Upper lobe of left lung (tissue), 6 donors: ENCODE results near the gene TPRN. TPM values are rescaled to one million over a fixed set of nuclear protein-coding genes. Genes with fewer than 3 reads are reported as not detected.

Experiments used
- ATAC-seq, 2 donors: fragments of 200-7000 bp; cut with Tn5 transposase; one replicate each; pipeline ENCODE4 v1.9.1; 2022; ENCODE audit warnings: mild to moderate bottlenecking in 2 of 2, moderate library complexity in 2 of 2; ENCODE audit not compliant: low FRiP score in 2 of 2
- DNase-seq, 2 donors: peaks; one replicate each; pipeline ENCODE4 v3.0.0-alpha.2; 2019 to 2020
- H3K27ac ChIP-seq, 4 donors: fragments of 200-600 bp; sonication (generic); one replicate each; pipeline ENCODE4 v1.5.1; 2016 to 2019
- H3K27me3 ChIP-seq, 4 donors: fragments of 200-600 bp; sonication (generic); one replicate each; pipeline ENCODE4 v1.5.1; 2017 to 2019
- H3K36me3 ChIP-seq, 4 donors: fragments of 200-600 bp; sonication (generic); one replicate each; pipeline ENCODE4 v1.5.1; 2016 to 2019
- H3K4me1 ChIP-seq, 4 donors: fragments of 200-600 bp; sonication (generic); one replicate each; pipeline ENCODE4 v1.5.1; 2018 to 2019
- H3K4me3 ChIP-seq, 4 donors: fragments of 200-600 bp; sonication (generic); one replicate each; pipeline ENCODE4 v1.5.1; 2017 to 2019; ENCODE audit warnings: mild to moderate bottlenecking in 2 of 4, moderate library complexity in 1 of 4
- H3K9me3 ChIP-seq, 4 donors: fragments of 200-600 bp; sonication (generic); one replicate each; pipeline ENCODE4 v1.5.1; 2018 to 2019
- CTCF ChIP-seq, 6 experiments: fragments of 450-650 bp in 4 of 6; fragments of 200-600 bp in 2 of 6; sonication (generic) in 2 of 6; IDR thresholded peaks; one replicate each; pipeline ENCODE4 v1.5.1; 2016 to 2019; ENCODE audit warnings: antibody characterized with exemption in 6 of 6
- EP300 ChIP-seq, 4 donors: sonication (generic); formaldehyde crosslinking; IDR thresholded peaks; one replicate each; pipeline ENCODE4 v1.5.1; 2017; ENCODE audit warnings: antibody characterized with exemption in 4 of 4, control low read depth in 2 of 4
- POLR2A ChIP-seq, 4 donors: fragments of 450-650 bp; IDR thresholded peaks; one replicate each; pipeline ENCODE4 v1.5.1; 2016 to 2017; ENCODE audit warnings: antibody characterized with exemption in 4 of 4, mild to moderate bottlenecking in 2 of 4
- POLR2AphosphoS5 ChIP-seq, 2 donors: sonication (generic); formaldehyde crosslinking; IDR thresholded peaks; one replicate each; pipeline ENCODE4 v1.5.1; 2017; ENCODE audit warnings: antibody characterized with exemption in 2 of 2
- WGBS, 2 donors: methylation state at CpG; one replicate each; pipeline ENCODE4 v1.1.5; 2017 to 2018; 5-methylcytosine and 5-hydroxymethylcytosine counted together
- total RNA-seq, 6 donors: library from RNA; depleted of rRNA in 4 of 6; stranded (reverse); fragments of >200 nt in 4 of 6; gene quantifications; one replicate each; pipeline versions ENCODE4 v1.1.0 to v1.2.1, GENCODE V29; 2016 to 2021
- donor health status: DM: no; HTN: no; CAD: no; lungs with moderate emphysema.
- donor health status: DM: no; HTN: yes; CAD: no; lungs with severe emphysema.

TPRN gene
- total RNA-seq, 6 donors from 2014 or later = 18.9 to 33.1 (median 27.1) TPM

- Histone ChIP-seq H3K4me3 (no peak overlapping the region), H3K27me3 (peaks cover 8 to 54% (median 43%) of the 10 kb centered on the region in 4 donors), H3K4me1 (peaks cover 30 to 44% (median 35%) of the 10 kb centered on the region in 4 donors), H3K27ac (no peak overlapping the region), H3K9me3 (no peaks in the 10 kb centered on the region), H3K36me3 (no peaks in the 10 kb centered on the region)
- WGBS, 2 donors = 43 to 44% methylated on average over 4 to 13 of the region's 14 CpGs
- no peak for ATAC-seq
- no peak for DNase-seq
- TF ChIP-seq CTCF (IDR thresholded peaks at IDR 0.05) = no peak
- no peak for TF ChIP-seq POLR2A (IDR thresholded peaks at IDR 0.05)
- TF ChIP-seq POLR2AphosphoS5 (IDR thresholded peaks at IDR 0.05) = no peak
- no peak for TF ChIP-seq EP300 (IDR thresholded peaks at IDR 0.05)
Measured at GRCh38 chr9:137170486-137171148, 29.9 kb downstream of the TPRN start.

GRCh38 chr9:137169896-137170358, 30.6 kb downstream of the TPRN start, which contains the start of gene LRRC26:
Gene LRRC26, minus strand, starts transcription at chr9:137170051. Its CDS starts 108 bp downstream, at chr9:137169943.
- H3K27ac ChIP-seq = no peak within 1 kb of the TSS
- peaks cover 27 to 38% (median 31%) of the 10 kb centered on the region in 4 donors for H3K4me1 ChIP-seq
- DNase-seq (peak in 1 of 2 donors; percentile 81), ATAC-seq (no peak)
- H3K36me3 ChIP-seq = no peaks in the 10 kb centered on the region
- WGBS, 2 donors = 0 to 3% methylated on average over 1 to 6 of the region's 41 CpGs
- peaks cover 8 to 61% (median 49%) of the 10 kb centered on the region in 4 donors for H3K27me3 ChIP-seq
- TF ChIP-seq EP300 (IDR thresholded peaks at IDR 0.05) = no peak
- no peak for TF ChIP-seq POLR2A (IDR thresholded peaks at IDR 0.05)
- TF ChIP-seq CTCF (IDR thresholded peaks at IDR 0.05) = no peak
- TF ChIP-seq POLR2AphosphoS5 (IDR thresholded peaks at IDR 0.05) = no peak
- no peaks in the 10 kb centered on the region for H3K9me3 ChIP-seq
- H3K4me3 ChIP-seq = peak within 1 kb of the TSS in 3 of 4 donors; percentile 28 to 43 (median 42)

GRCh38 chr9:137168904-137169856, 31.4 kb downstream of the TPRN start:
- Histone ChIP-seq H3K4me1 (peaks cover 25 to 38% (median 30%) of the 10 kb centered on the region in 4 donors), H3K9me3 (no peaks in the 10 kb centered on the region), H3K4me3 (peak overlapping the region in 3 of 4 donors; percentile 28 to 43 (median 42)), H3K36me3 (no peaks in the 10 kb centered on the region), H3K27me3 (peaks cover 8 to 69% (median 54%) of the 10 kb centered on the region in 4 donors), H3K27ac (no peak overlapping the region)
- WGBS, 2 donors = 0% methylated on average over 34 to 74 of the region's 124 CpGs
- ATAC-seq (peak in 1 of 2 donors; percentile 9), DNase-seq (peak in 1 of 2 donors; percentile 91)
- TF ChIP-seq POLR2AphosphoS5 (IDR thresholded peaks at IDR 0.05) = no peak
- TF ChIP-seq CTCF (IDR thresholded peaks at IDR 0.05) = no peak
- TF ChIP-seq EP300 (IDR thresholded peaks at IDR 0.05) = no peak
- TF ChIP-seq POLR2A (IDR thresholded peaks at IDR 0.05) = no peak

- H3K36me3 ChIP-seq = no peaks in the 10 kb centered on the region
- WGBS, 2 donors = 1 to 5% methylated on average over 13 to 23 of the region's 36 CpGs
- no peaks in the 10 kb centered on the region for H3K9me3 ChIP-seq
- peak overlapping the region in 3 of 4 donors; percentile 28 to 43 (median 42) for H3K4me3 ChIP-seq
- H3K4me1 ChIP-seq = peaks cover 25 to 40% (median 31%) of the 10 kb centered on the region in 4 donors
- peak in 1 of 2 donors; percentile 2 for ATAC-seq
- DNase-seq = no peak
- H3K27me3 ChIP-seq = peaks cover 8 to 75% (median 56%) of the 10 kb centered on the region in 4 donors
- H3K27ac ChIP-seq = no peak overlapping the region
- TF ChIP-seq POLR2AphosphoS5 (IDR thresholded peaks at IDR 0.05) (no peak), EP300 (IDR thresholded peaks at IDR 0.05) (no peak), POLR2A (IDR thresholded peaks at IDR 0.05) (no peak), CTCF (IDR thresholded peaks at IDR 0.05) (no peak)
Measured at GRCh38 chr9:137168573-137168903, 32.0 kb downstream of the TPRN start.
